ENCODE measurements around the gene B3GLCT. TPM values are rescaled to one million over a fixed set of nuclear protein-coding genes. Genes with fewer than 3 reads are reported as not detected.

Gene B3GLCT
- total and polyA plus RNA-seq, 10 of the 15 experiments (the other 5 are each of a cell fraction or from before 2014, with no cell fraction given): 0.07 to 0.89 (median 0.25) TPM

DNA sequence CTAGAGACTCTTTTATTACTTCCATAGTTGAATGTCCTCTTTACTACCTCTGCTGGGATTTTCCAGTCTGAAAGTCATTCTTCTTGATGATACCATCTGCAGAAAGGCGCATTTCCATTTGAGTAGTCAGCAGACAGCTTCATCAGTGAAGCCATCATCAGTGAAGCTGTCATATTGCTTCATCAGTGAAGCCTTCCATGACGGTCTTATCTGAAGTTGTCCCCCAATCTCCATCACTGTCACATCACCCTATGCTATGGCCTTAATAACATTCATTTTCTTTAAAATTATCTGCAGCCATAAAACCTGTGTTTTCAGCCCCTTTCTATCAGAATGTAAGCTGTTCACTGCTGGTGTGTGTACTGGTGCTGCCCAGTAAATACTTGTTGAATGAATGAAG, 151.6 kb downstream of the B3GLCT start (continued):
- TF ChIP-seq ZNF592 (IDR thresholded peaks at IDR 0.05) (no peak), GATAD2B (conservative IDR thresholded peaks at IDR 0.05; ENCODE audit: low read depth) (no peak)

DNA sequence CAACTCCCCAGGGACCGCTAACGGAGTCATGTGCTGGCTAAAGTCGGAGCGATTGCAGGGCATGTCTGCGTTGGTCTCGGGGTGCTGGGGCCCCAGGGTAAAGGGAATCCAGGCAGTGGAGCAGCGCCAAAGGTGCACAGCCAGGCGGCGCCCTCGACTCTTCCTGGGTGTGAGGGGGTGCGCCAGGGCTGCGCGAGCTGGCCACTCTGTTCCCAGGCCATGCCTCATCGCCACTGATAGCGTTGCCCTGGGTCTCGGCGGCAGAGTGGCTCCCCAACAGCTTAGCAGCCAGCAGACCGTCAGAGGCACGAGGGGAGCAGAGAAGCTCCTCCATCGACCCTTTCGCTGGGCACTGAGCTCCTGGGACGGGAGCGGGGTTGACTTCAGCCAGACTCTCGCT, 152.7 kb downstream of the B3GLCT start:
- SMC1A ChIA-PET (ENCODE audit: uncharacterized antibody, unreplicated experiment): no interaction called here
- intact Hi-C loops (cut with micrococcal nuclease; ENCODE audit: unreplicated experiment): no loop called here
- no peak overlapping the region for H3K27ac ChIP-seq (ENCODE audit: control insufficient read depth, insufficient read depth)
- H3K9me3 ChIP-seq (replicated peaks; ENCODE audit: control insufficient read depth, insufficient read depth, low read length): no peaks in the 10 kb centered on the region; the same call in 2 of the 3 replicates
- DNase-seq (ENCODE audit: low read depth, low spot score): no peak
- no peaks in the 10 kb centered on the region for H3K79me2 ChIP-seq (ENCODE audit: control insufficient read depth, insufficient read depth, low read length)
- POLR2A ChIA-PET: no interaction called here
- RAD21 ChIA-PET (ENCODE audit: unreplicated experiment): no interaction called here
- H3K36me3 ChIP-seq (ENCODE audit: control insufficient read depth in 2 of 2, insufficient read depth in 2 of 2, low read length in 1 of 2): no peaks in the 10 kb centered on the region
- H3K4me2 ChIP-seq (ENCODE audit: control insufficient read depth, insufficient read depth): no peak overlapping the region
- FAIRE-seq: no peak
- BruUV-seq (replicated peaks): no TSS peak
- H3K27me3 ChIP-seq (replicated peaks in 1 of 2; ENCODE audit: control insufficient read depth in 2 of 2, insufficient read depth in 2 of 2, low read length in 1 of 2): no peaks in the 10 kb centered on the region; a peak in 1 of 4 replicates
- CTCF ChIA-PET: no interaction called here
- no peak overlapping the region for H2AFZ ChIP-seq (ENCODE audit: control insufficient read depth, low read depth, low read length)
- H3K9ac ChIP-seq (ENCODE audit: control insufficient read depth, insufficient read depth, low read length): no peak overlapping the region
- no peaks in the 10 kb centered on the region for H4K20me1 ChIP-seq (ENCODE audit: control insufficient read depth, insufficient read depth)
- in situ Hi-C loops (cut with MboI): no loop called here
- H3K4me1 ChIP-seq (ENCODE audit: control insufficient read depth, insufficient read depth, low read length): no peaks in the 10 kb centered on the region
- TF ChIP-seq CUX1 (IDR thresholded peaks at IDR 0.05; ENCODE audit: insufficient replicate concordance, low read depth, low read length) (no peak), NRF1 (conservative IDR thresholded peaks at IDR 0.05; ENCODE audit: low read depth, low read length) (no peak), ZNF622 (IDR thresholded peaks at IDR 0.05) (no peak), NFXL1 (IDR thresholded peaks at IDR 0.05; ENCODE audit: borderline replicate concordance) (no peak), RAD51 (IDR thresholded peaks at IDR 0.05) (no peak), ZSCAN29 (IDR thresholded peaks at IDR 0.05) (no peak), NR2C1 (IDR thresholded peaks at IDR 0.05) (no peak), RUNX3 (IDR thresholded peaks at IDR 0.05; ENCODE audit: low read length) (no peak), KAT2A (conservative IDR thresholded peaks at IDR 0.05; ENCODE audit: control insufficient read depth, low read depth, low read length) (no peak), RFX5 (IDR thresholded peaks at IDR 0.05; ENCODE audit: low read depth, low read length) (no peak)
- no peak for ATAC-seq
- 27% methylated on average over 23 of the region's 24 CpGs for WGBS (ENCODE audit: insufficient coverage, insufficient replicate concordance, low lambda C conversion rate, missing lambda C conversion rate)
- no peak overlapping the region for H3K4me3 ChIP-seq
